Bronchial epithelial cell (primary cell): Measurements from ENCODE around the gene MYO5A. TPM values are rescaled to one million over a fixed set of nuclear protein-coding genes. Genes with fewer than 3 reads are reported as not detected.
A peak's percentile ranks its signal among the peaks of the same experiment; 100 is the strongest.

Source experiments
- DNase-seq: peaks from one replicate; pipeline ENCODE4 v3.0.0-alpha.2; 2010; ENCODE audit warnings: low read depth
- FAIRE-seq: peaks from 2 replicates; lab custom pipeline; 2011; peaks lifted over from hg19 to GRCh38; lab: Jason Lieb, UNC
- H3K27me3 ChIP-seq: 2 replicates; pipeline ENCODE4 v1.5.1; 2011; ENCODE audit warnings: low read length; ENCODE audit not compliant: control insufficient read depth, insufficient read depth
- H3K36me3 ChIP-seq: 2 replicates; pipeline ENCODE4 v1.5.1; 2011; ENCODE audit warnings: low read length; ENCODE audit not compliant: control insufficient read depth, insufficient read depth
- H3K4me3 ChIP-seq: 2 replicates; pipeline ENCODE4 v1.5.1; 2011; ENCODE audit warnings: mild to moderate bottlenecking, low read depth, low read length, control low read depth
- total RNA-seq: library from RNA; depleted of rRNA; stranded (reverse); fragments of >200 nt; gene quantifications from 2 replicates; pipeline ENCODE4 v1.2.1, GENCODE V29; 2014
- TF ChIP-seq, protein P1 (sequence below): IDR thresholded peaks from 2 replicates; pipeline ENCODE4 v1.5.1; 2011; ENCODE audit warnings: mild to moderate bottlenecking, moderate library complexity, low read length, control low read depth, inconsistent platforms; ENCODE audit not compliant: insufficient read depth, severe bottlenecking

MYO5A gene
- total RNA-seq, 1 donor from 2014 or later, result 29.5 TPM

DNA sequence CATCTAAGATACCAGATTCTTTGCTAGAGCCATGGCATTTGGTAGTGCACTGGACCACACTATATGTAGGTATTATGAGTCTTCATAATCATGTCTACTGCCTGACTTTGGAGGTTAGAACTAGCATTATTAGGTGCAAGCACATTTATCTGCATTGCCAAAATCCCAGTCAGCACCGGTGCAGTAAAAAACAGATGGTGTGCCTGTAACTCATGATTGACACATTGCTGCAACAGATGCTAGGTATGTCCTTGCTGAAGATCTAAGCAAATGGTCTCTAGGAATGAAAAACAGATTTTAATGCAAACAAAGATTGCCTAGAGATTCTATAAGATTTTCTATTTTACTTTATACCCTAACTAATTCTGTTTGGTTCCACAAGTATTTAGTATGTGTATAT, 47.7 kb downstream of the MYO5A start:
- Histone ChIP-seq H3K4me3 (no peak overlapping the region), H3K27me3 (no peaks in the 10 kb centered on the region), H3K36me3 (no peaks in the 10 kb centered on the region)
- FAIRE-seq, result no peak
- DNase-seq, result no peak
- TF ChIP-seq, protein P1, sequence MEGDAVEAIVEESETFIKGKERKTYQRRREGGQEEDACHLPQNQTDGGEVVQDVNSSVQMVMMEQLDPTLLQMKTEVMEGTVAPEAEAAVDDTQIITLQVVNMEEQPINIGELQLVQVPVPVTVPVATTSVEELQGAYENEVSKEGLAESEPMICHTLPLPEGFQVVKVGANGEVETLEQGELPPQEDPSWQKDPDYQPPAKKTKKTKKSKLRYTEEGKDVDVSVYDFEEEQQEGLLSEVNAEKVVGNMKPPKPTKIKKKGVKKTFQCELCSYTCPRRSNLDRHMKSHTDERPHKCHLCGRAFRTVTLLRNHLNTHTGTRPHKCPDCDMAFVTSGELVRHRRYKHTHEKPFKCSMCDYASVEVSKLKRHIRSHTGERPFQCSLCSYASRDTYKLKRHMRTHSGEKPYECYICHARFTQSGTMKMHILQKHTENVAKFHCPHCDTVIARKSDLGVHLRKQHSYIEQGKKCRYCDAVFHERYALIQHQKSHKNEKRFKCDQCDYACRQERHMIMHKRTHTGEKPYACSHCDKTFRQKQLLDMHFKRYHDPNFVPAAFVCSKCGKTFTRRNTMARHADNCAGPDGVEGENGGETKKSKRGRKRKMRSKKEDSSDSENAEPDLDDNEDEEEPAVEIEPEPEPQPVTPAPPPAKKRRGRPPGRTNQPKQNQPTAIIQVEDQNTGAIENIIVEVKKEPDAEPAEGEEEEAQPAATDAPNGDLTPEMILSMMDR, result no peak

DNA sequence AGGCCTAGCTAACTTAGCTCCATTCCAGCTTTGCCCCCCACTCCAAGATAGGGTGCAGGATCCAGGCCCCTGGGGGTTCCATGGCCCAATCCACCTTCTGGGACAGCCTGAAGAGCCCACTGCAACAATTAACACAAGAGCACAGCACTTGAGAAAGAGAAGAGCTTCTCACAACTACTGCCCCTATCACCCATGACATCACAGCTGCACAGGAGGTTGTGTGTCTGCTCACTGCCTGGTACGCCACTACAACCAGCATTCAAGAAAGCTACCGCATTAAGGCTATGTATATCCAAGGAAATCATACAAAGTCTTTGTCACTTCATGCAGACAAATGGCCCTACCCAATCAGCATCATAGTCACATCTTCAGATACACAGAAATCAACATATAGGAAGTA, 62.0 kb downstream of the MYO5A start:
- TF ChIP-seq, protein P1, result no peak
- Histone ChIP-seq H3K27me3 (no peaks in the 10 kb centered on the region), H3K36me3 (no peaks in the 10 kb centered on the region), H3K4me3 (no peak overlapping the region)
- DNase-seq (no peak), FAIRE-seq (no peak)

DNA sequence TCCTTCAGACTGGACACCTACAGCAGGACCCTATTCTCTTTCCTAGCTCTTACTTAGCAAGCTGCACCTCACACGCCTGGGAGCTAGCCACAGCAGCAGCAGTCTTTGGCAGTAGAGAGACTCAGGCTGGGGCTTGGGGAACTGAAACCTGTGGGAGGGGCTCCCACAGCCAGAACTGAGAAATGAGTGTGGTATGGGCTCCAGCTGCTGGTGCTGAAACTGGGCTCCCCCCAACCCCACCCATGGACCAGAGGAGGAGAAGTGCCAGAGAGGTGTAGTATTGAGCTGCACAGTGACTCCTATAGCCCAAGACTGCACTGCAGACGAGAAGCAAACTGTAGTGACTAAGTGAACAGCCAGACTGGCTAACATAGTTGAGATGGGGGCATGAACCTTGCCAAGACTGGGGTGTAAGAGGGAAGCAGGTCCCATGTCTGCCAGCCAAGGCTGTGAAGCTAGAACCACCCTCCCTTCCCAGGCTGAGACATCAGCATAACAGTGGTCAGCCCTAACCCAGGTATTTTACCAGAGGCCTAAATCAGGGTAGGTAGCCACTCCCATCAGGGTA, 62.5 kb downstream of the MYO5A start:
- FAIRE-seq (no peak), DNase-seq (no peak)
- H3K36me3 ChIP-seq, result no peaks in the 10 kb centered on the region
- no peaks in the 10 kb centered on the region for H3K27me3 ChIP-seq
- no peak overlapping the region for H3K4me3 ChIP-seq
- TF ChIP-seq, protein P1, result no peak

- no peaks in the 10 kb centered on the region for H3K36me3 ChIP-seq
- TF ChIP-seq, protein P1, result no peak
- FAIRE-seq (no peak), DNase-seq (no peak)
- H3K27me3 ChIP-seq, result no peaks in the 10 kb centered on the region
- no peak overlapping the region for H3K4me3 ChIP-seq
Measured at GRCh38 chr15:52464478-52464877, 64.2 kb downstream of the MYO5A start.

DNA sequence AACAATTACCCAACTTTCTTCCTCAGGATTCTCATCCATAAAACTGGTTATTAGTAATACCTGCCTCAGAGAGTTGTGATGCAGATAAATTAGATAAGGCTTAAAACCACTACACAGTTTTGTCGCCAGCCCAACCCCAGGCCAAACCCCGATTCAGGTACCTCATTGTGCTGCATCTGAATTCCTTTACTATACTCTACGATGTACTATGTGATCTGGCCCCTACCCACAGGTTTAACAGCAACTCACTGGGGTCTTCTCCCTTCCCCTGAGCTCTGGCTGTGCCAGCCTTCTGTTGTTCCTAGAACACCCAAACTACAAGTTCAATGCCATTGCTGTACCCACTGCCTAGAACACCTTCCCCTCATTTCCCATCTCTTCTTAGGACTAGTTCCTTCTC, 64.6 kb downstream of the MYO5A start:
- no peak for DNase-seq
- Histone ChIP-seq H3K27me3 (no peaks in the 10 kb centered on the region), H3K36me3 (no peaks in the 10 kb centered on the region), H3K4me3 (no peak overlapping the region)
- TF ChIP-seq, protein P1, result no peak
- no peak for FAIRE-seq

DNA sequence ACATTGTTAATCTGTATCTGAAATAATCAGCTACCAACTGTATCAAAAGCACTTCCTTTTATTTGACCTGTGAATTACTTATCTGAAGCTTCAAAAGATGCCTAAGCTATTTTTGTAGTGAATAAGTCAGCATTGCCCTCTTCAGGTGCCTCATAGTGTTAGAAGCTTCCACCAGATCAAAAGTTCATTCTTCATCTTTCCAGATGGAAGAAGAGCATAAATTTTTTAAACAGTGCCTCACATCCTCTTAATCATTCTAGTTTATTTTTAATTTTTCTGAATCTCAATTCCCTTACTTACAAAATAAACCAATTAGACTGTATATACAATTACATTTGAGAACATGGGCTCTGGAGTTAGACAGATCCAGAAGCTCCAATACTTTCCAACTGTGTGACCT, 65.0 kb downstream of the MYO5A start:
- FAIRE-seq (no peak), DNase-seq (peak; percentile 39)
- TF ChIP-seq, protein P1, result peak; percentile 11
- Histone ChIP-seq H3K4me3 (no peak overlapping the region), H3K36me3 (no peaks in the 10 kb centered on the region), H3K27me3 (no peaks in the 10 kb centered on the region)
